ENCODE measurements around the gene RAPGEF6.
"Not testable (repeated sequence)": the region's sequence is repeated elsewhere in the genome, so short reads cannot be mapped to it uniquely, and the experiment has no call there.

Gene RAPGEF6

DNA sequence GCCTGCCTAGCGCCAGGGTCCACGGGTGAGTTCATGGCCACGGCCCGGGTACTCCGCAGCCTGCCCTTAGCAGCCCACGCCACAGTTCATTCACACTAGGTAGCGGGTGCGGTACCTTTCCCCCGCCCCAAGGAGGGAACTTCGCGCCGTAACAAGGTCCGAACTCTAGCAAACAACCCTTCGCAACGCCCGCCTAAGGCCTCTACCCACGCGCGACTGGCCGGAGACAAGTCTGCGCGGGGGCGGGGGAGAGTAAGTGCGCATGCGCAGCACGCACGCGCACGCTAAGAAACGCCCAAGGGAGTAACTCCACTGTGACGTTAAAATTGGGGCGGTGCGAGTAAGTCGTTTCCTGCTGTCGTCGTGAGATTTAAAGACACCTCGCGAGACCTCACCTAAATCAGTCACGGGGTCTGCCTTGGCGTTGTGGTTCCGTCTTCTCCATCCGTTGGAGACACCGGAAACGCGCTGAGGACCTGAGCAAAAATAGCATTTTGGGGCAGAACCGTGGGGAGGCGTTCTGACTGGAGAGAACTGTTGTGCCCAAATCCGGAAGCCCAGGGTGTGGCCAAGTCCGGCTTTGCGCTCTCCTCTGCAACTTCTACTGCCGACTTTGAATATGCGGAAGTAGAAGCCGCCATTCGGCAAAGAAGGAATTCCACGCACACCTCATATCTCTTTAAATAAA is at the start of gene RAPGEF6:
TSS of gene RAPGEF6 (minus strand) at position 234 of the 688 bp plus-strand sequence. CDS start at position 35, 199 bp downstream.
- DNase-seq (ENCODE audit: low spot score): peak; percentile 94

GRCh38 chr5:131684595-131684994 is 49.6 kb upstream of the RAPGEF6 start:
- no peak for DNase-seq (ENCODE audit: low spot score)

DNA sequence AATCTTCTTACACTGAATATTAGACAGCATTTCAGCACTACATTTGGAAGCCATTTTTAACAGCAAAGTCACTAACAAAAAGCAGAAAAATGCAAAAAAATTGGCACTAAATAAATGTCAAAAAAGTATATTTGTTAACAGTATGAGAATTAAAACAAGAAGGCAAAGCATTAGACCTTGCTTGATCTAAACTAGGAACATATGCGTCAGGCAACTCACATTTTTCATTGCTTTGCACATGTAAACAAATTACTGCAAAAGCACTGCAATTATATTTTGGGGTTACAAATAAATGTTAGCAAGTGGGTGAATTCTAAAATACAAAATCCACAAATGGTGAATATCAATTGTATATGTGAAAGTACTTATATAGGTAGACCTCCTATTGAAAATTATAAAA is 49.0 kb upstream of the RAPGEF6 start:
- DNase-seq (ENCODE audit: low spot score): no peak

GRCh38 chr5:131682826-131683225 is 47.8 kb upstream of the RAPGEF6 start:
- no peak for DNase-seq (ENCODE audit: low spot score)

DNA sequence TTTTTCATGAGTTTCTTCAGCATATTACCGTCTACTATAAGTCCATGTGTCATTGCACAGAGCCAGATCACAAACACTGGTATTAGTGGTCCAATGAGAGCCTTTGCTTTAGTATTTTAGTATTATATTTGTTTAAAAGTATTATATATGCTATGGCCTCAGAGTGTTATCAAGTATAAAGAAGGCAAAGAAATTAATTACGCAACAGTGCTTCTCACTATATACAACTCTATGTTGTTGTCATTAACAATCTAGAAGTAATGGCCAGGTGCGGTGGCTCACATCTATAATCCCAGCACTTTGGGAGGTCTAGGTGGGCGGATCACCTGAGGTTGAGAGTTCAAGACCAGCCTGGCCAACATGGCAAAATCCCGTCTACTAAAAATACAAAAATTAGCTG is 47.1 kb upstream of the RAPGEF6 start:
- no peak for DNase-seq (ENCODE audit: low spot score)

- DNase-seq (ENCODE audit: low spot score): no peak
These were observed 44.9 kb upstream of the RAPGEF6 start for GRCh38 chr5:131679911-131680310.

GRCh38 chr5:131678273-131678672 is 43.2 kb upstream of the RAPGEF6 start:
- not testable (repeated sequence) for DNase-seq (ENCODE audit: low spot score)

GRCh38 chr5:131677115-131677514 is 42.1 kb upstream of the RAPGEF6 start:
- no peak for DNase-seq (ENCODE audit: low spot score)

DNA sequence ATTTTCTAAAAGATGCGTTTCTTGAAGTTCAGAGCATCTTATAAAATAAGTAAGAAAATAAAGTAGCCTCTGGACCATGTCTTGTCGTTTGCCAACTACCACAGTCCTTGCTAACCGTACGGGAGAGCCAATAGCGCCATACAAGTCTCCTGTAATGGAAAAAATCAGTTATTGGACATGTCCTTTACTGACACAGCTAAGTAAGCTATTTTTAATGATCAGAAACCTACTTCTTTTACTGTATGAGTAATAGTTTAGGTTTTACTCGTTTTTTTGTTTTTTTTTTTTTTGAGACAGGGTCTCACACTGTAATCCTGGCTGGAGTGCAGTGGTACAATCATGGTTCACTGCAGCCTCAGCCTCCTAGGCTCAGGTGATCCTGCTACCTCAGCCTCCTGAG is 37.7 kb upstream of the RAPGEF6 start:
- DNase-seq (ENCODE audit: low spot score): no peak

GRCh38 chr5:131671994-131672655 is 37.1 kb upstream of the RAPGEF6 start:
- no peak for DNase-seq (ENCODE audit: low spot score)

DNA sequence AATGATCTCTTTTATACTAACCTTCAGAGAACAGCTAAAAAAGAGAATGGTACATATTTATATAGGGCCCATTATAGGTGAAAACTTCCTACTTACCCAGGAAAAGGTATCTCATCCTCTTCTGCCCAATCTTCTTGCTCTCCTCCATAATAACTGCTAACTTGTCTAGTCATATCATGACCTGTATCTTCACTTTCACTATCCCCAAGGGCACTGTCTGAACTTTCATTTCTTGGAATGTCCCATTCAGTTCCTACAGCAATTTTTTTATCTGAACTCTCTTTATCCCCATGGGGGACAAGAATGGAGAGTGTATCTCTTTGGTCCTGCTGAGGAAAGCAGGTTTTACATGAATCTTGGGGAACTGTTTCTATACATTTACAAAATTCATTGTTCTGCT is 36.4 kb upstream of the RAPGEF6 start:
- no peak for DNase-seq (ENCODE audit: low spot score)

DNA sequence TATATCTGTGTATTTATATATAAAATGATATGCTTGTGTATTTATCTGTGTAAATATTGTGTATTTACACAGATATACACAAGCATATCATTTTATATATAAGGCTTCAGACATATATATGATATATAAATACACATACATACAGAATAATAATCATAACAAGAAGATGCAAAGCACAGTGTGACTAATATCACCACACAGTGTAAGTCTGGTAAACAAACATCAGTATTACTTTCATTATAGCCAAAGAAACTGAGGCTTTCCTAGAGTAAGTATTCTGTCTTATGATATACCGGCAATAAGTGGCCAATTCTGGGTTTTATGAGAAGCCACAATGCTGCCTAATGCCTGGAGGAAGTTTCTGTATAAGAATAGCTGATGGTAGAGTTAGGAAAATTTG is 29.9 kb upstream of the RAPGEF6 start:
- DNase-seq (ENCODE audit: low spot score): no peak

DNA sequence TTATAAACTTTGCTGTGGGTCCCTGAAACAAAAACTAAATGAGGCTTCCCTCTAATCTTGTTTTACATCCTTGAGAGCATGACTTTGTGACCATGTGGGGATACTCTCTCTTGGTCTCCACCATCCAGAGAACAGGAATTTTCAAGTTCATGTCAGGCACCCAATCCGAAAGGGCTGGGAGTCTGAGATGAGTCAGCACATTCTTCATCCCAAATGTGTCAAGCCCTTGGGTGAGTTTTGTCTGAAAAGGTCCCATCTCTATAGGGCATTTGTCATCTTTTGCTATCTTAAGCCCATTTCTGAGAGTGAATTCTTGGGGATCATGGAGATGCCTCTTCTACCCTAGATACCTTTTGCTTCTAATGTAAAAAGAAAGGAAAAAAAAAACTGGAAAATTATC is 26.9 kb upstream of the RAPGEF6 start:
- DNase-seq (ENCODE audit: low spot score): no peak

DNA sequence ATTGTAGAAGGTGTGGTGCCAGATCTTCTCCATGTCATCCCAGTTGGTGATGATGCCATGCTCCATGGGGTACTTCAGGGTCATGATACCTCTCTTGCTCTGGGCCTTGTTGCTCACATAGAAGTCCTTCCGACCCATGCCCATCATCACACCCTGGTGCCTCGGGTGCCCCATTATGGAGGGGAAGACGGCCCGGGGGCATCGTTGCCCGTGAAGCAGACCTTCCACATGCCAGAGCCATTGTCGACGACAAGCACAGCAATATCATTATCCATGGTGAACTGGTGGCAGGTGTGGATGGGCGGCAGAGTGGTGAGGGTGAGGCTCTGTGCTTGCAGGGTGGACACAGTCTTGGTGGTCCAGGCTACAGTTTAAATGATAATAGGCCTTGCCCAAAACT is 24.8 kb upstream of the RAPGEF6 start:
- DNase-seq (ENCODE audit: low spot score): no peak

DNA sequence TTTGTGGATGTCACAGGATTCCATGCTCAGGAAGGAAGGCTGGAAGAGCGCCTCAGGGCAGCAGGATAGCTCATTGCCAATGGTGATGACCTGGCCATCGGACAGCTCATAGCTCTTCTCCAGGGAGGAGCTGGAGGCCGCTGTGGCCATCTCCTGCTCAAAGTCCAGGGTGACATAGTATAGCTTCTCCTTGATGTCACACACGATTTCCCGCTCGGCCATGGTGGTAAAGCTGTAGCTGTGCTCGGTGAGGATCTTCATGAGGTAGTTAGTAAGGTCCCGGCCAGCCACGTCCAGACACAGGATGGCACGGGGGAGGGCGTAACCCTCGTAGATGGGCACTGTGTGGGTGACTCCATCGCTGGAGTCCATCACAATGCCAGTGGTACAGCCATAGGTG is 24.3 kb upstream of the RAPGEF6 start:
- DNase-seq (ENCODE audit: low spot score): no peak

- no peak for DNase-seq (ENCODE audit: low spot score)
These were observed 19.7 kb upstream of the RAPGEF6 start for GRCh38 chr5:131654776-131655175.

- no peak for DNase-seq (ENCODE audit: low spot score)
These were observed 19.3 kb upstream of the RAPGEF6 start for GRCh38 chr5:131654309-131654708.

DNA sequence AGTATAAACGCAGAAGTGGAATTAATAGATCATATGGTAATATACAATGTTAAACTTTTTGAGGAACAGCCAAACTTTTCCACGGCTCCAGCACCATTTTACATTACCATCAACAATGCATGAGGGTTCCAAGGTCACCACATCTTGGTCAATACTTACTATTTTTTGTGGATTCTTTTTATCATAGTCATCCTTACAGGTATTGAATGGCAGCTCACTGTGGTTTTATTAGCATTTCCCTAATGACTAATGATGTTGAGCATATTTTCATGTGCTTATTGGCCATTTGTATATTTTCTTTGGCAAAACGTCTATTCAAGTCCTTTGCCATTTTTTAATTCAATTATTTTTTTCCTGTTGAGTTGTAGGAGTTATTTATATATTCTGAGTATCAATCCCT is 14.1 kb upstream of the RAPGEF6 start:
- no peak for DNase-seq (ENCODE audit: low spot score)

DNA sequence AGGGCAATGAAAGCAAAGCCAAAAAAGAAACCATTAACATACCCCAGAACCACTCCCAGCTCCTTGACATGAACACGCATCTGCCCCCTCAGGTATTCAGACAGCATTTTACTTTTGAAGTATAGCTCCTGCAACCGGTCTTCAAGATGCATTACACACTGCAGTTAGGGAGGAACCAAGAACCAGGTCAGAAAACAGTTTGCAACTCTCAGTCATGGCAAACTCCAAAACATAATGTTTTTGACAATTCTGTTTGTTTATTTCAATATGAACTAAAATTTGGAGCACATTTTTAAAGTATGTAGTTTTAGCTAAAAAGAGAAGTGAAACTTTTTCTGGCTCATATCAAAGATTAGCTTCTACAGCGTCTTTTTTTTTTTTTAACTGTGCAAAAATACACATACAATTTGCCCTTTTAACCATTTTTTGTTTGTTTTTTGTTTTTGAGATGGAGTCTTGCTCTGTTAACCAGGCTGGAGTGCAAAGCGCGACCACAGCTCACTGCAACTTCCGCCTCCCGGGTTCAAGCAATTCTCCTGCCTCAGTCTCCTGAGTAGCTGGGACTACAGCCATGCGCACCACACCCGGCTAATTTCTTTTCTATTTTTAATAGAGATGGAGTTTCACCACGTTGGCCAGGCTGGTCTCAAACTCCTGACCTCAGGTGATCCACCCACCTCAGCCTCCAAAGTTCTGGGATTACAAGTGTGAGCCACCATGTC is 12.2 kb upstream of the RAPGEF6 start:
- no peak for DNase-seq (ENCODE audit: low spot score)

DNA sequence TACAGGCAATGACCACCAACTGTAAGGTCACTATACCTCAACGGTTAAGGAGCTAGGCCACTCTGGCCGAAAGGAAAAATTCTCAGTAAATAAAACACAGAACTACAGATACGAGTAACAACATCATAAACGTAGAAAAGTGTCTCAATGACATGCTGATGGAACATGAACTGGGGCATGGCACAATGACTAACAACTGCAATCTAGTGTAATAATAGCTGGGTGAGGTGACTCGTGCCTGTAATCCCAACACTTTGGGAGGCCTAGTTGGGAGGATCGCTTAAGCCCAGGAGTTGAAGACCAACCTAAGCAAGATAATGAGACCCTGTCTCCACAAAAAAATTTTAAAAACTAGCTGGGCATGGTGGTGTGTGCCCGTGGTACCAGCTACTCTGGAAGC is 9.8 kb upstream of the RAPGEF6 start:
- no peak for DNase-seq (ENCODE audit: low spot score)

- no peak for DNase-seq (ENCODE audit: low spot score)
These were observed 9.3 kb upstream of the RAPGEF6 start for GRCh38 chr5:131644370-131644769.

DNA sequence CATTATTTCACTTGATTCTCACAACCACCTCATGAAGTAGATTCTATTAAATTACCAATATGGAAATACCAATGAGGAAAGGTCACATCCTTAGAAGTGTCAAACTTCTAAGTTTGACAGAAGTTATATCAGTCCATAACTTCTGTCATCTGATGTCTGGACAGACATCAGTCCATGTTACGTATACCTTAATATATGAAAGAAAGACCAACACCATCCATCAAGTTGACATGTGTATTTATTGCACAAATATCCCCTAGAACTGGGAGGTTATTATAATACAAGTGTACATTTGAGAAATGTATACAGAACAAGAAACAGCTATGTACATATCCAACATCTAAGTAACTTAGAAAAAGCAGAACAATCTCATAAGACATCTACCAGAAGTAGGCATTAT is 6.5 kb upstream of the RAPGEF6 start:
- DNase-seq (ENCODE audit: low spot score): no peak

All from left forelimb (tissue), 1 donor.